ENCODE measurements around the gene ABHD4.

ABHD4 gene

GRCh38 chr14:22567437-22567836 lies 30.7 kb upstream of the ABHD4 start:
- H3K36me3 ChIP-seq (ENCODE audit: insufficient read depth, low read length): peaks cover 89% of the 10 kb centered on the region
- H3K27ac ChIP-seq: no peak overlapping the region
- H3K9me3 ChIP-seq (ENCODE audit: low read depth, low read length): no peaks in the 10 kb centered on the region
- DNase-seq (ENCODE audit: low read depth, low spot score): no peak
- H3K4me3 ChIP-seq: no peak overlapping the region
- H3K9ac ChIP-seq (ENCODE audit: insufficient read length): no peak overlapping the region
- TF ChIP-seq EZH2 (IDR thresholded peaks at IDR 0.05) (no peak), POLR2AphosphoS5 (IDR thresholded peaks at IDR 0.05; ENCODE audit: borderline replicate concordance, low read depth, low read length) (no peak), FOXP2 (optimal IDR thresholded peaks at IDR 0.05; ENCODE audit: control extremely low read depth, extremely low read length, insufficient read depth) (no peak)

- DNase-seq (ENCODE audit: low read depth, low spot score): no peak
- H3K9ac ChIP-seq (ENCODE audit: insufficient read length): no peak overlapping the region
- H3K36me3 ChIP-seq (ENCODE audit: insufficient read depth, low read length): peaks cover 89% of the 10 kb centered on the region
Observed at GRCh38 chr14:22569106-22569736, 28.9 kb upstream of the ABHD4 start.

GRCh38 chr14:22569737-22570131 lies 28.4 kb upstream of the ABHD4 start:
- DNase-seq (ENCODE audit: low read depth, low spot score): no peak
- peaks cover 89% of the 10 kb centered on the region for H3K36me3 ChIP-seq (ENCODE audit: insufficient read depth, low read length)
- TF ChIP-seq EZH2 (IDR thresholded peaks at IDR 0.05): no peak
- TF ChIP-seq POLR2AphosphoS5 (IDR thresholded peaks at IDR 0.05; ENCODE audit: borderline replicate concordance, low read depth, low read length): no peak
- TF ChIP-seq FOXP2 (optimal IDR thresholded peaks at IDR 0.05; ENCODE audit: control extremely low read depth, extremely low read length, insufficient read depth): no peak
- no peak overlapping the region for H3K27ac ChIP-seq
- no peak overlapping the region for H3K9ac ChIP-seq (ENCODE audit: insufficient read length)
- H3K4me3 ChIP-seq: no peak overlapping the region
- H3K9me3 ChIP-seq (ENCODE audit: low read depth, low read length): no peaks in the 10 kb centered on the region

More at GRCh38 chr14:22569106-22569736, 28.9 kb upstream of the ABHD4 start:
- no peaks in the 10 kb centered on the region for H3K9me3 ChIP-seq (ENCODE audit: low read depth, low read length)
- no peak overlapping the region for H3K4me3 ChIP-seq
- H3K27ac ChIP-seq: no peak overlapping the region
- TF ChIP-seq EZH2 (IDR thresholded peaks at IDR 0.05) (no peak), POLR2AphosphoS5 (IDR thresholded peaks at IDR 0.05; ENCODE audit: borderline replicate concordance, low read depth, low read length) (no peak), FOXP2 (optimal IDR thresholded peaks at IDR 0.05; ENCODE audit: control extremely low read depth, extremely low read length, insufficient read depth) (no peak)

GRCh38 chr14:22570132-22570949 lies 27.8 kb upstream of the ABHD4 start:
- H3K9me3 ChIP-seq (ENCODE audit: low read depth, low read length): no peaks in the 10 kb centered on the region
- no peak overlapping the region for H3K9ac ChIP-seq (ENCODE audit: insufficient read length)
- H3K4me3 ChIP-seq: no peak overlapping the region
- peak; percentile 79 for DNase-seq (ENCODE audit: low read depth, low spot score)
- H3K27ac ChIP-seq: peak overlapping the region; percentile 82
- peaks cover 89% of the 10 kb centered on the region for H3K36me3 ChIP-seq (ENCODE audit: insufficient read depth, low read length)
- TF ChIP-seq POLR2AphosphoS5 (IDR thresholded peaks at IDR 0.05; ENCODE audit: borderline replicate concordance, low read depth, low read length): no peak
- no peak for TF ChIP-seq EZH2 (IDR thresholded peaks at IDR 0.05)
- no peak for TF ChIP-seq FOXP2 (optimal IDR thresholded peaks at IDR 0.05; ENCODE audit: control extremely low read depth, extremely low read length, insufficient read depth)

- Histone ChIP-seq H3K9ac (ENCODE audit: insufficient read length) (no peak overlapping the region), H3K9me3 (ENCODE audit: low read depth, low read length) (no peaks in the 10 kb centered on the region), H3K36me3 (ENCODE audit: insufficient read depth, low read length) (peaks cover 68% of the 10 kb centered on the region), H3K4me3 (no peak overlapping the region), H3K27ac (0 out of 2 replicates have a peak overlapping the region, but pooled peaks have one; percentile 1)
- no peak for TF ChIP-seq EZH2 (IDR thresholded peaks at IDR 0.05)
- TF ChIP-seq POLR2AphosphoS5 (IDR thresholded peaks at IDR 0.05; ENCODE audit: borderline replicate concordance, low read depth, low read length): no peak
- no peak for TF ChIP-seq FOXP2 (optimal IDR thresholded peaks at IDR 0.05; ENCODE audit: control extremely low read depth, extremely low read length, insufficient read depth)
- no peak for DNase-seq (ENCODE audit: low read depth, low spot score)
Observed at GRCh38 chr14:22572562-22573058, 25.5 kb upstream of the ABHD4 start.

- Histone ChIP-seq H3K4me3 (no peak overlapping the region), H3K36me3 (ENCODE audit: insufficient read depth, low read length) (peaks cover 57% of the 10 kb centered on the region), H3K27ac (no peak overlapping the region), H3K9ac (ENCODE audit: insufficient read length) (no peak overlapping the region), H3K9me3 (ENCODE audit: low read depth, low read length) (no peaks in the 10 kb centered on the region)
- no peak for DNase-seq (ENCODE audit: low read depth, low spot score)
- TF ChIP-seq FOXP2 (optimal IDR thresholded peaks at IDR 0.05; ENCODE audit: control extremely low read depth, extremely low read length, insufficient read depth): no peak
- no peak for TF ChIP-seq EZH2 (IDR thresholded peaks at IDR 0.05)
- TF ChIP-seq POLR2AphosphoS5 (IDR thresholded peaks at IDR 0.05; ENCODE audit: borderline replicate concordance, low read depth, low read length): no peak
Observed at GRCh38 chr14:22573804-22574203, 24.3 kb upstream of the ABHD4 start.

GRCh38 chr14:22577334-22577908 lies 20.7 kb upstream of the ABHD4 start:
- Histone ChIP-seq H3K9me3 (ENCODE audit: low read depth, low read length) (no peaks in the 10 kb centered on the region), H3K4me3 (no peak overlapping the region), H3K9ac (ENCODE audit: insufficient read length) (no peak overlapping the region), H3K27ac (no peak overlapping the region), H3K36me3 (ENCODE audit: insufficient read depth, low read length) (peaks cover 34% of the 10 kb centered on the region)
- TF ChIP-seq FOXP2 (optimal IDR thresholded peaks at IDR 0.05; ENCODE audit: control extremely low read depth, extremely low read length, insufficient read depth): no peak
- no peak for TF ChIP-seq POLR2AphosphoS5 (IDR thresholded peaks at IDR 0.05; ENCODE audit: borderline replicate concordance, low read depth, low read length)
- no peak for TF ChIP-seq EZH2 (IDR thresholded peaks at IDR 0.05)
- no peak for DNase-seq (ENCODE audit: low read depth, low spot score)

- Histone ChIP-seq H3K36me3 (ENCODE audit: insufficient read depth, low read length) (peaks cover 17% of the 10 kb centered on the region), H3K27ac (no peak overlapping the region), H3K9ac (ENCODE audit: insufficient read length) (no peak overlapping the region), H3K4me3 (no peak overlapping the region), H3K9me3 (ENCODE audit: low read depth, low read length) (no peaks in the 10 kb centered on the region)
- DNase-seq (ENCODE audit: low read depth, low spot score): no peak
- TF ChIP-seq POLR2AphosphoS5 (IDR thresholded peaks at IDR 0.05; ENCODE audit: borderline replicate concordance, low read depth, low read length) (no peak), EZH2 (IDR thresholded peaks at IDR 0.05) (no peak), FOXP2 (optimal IDR thresholded peaks at IDR 0.05; ENCODE audit: control extremely low read depth, extremely low read length, insufficient read depth) (no peak)
Observed at GRCh38 chr14:22579236-22579635, 18.9 kb upstream of the ABHD4 start.
